Neuronal stem cell (in vitro differentiated cells): Measurements from ENCODE around the gene CARD6.

Experiments used
- DNase-seq: peaks from one replicate; pipeline ENCODE4 v3.0.0-alpha.2; 2013; ENCODE audit warnings: low spot score
- H2AFZ ChIP-seq: one replicate; pipeline ENCODE4 v1.6.1; 2013; ENCODE audit warnings: mild to moderate bottlenecking, low read length, inconsistent platforms
- H2AK5ac ChIP-seq: 2 replicates; pipeline ENCODE4 v1.6.1; 2013; ENCODE audit warnings: low read depth, mild to moderate bottlenecking, inconsistent platforms, low read length, moderate library complexity, mixed read lengths
- H2BK120ac ChIP-seq: 2 replicates; pipeline ENCODE4 v1.6.1; 2013; ENCODE audit warnings: low read depth, mild to moderate bottlenecking, inconsistent platforms, low read length, moderate library complexity, mixed read lengths
- H2BK12ac ChIP-seq: one replicate; pipeline ENCODE4 v1.6.1; 2013; ENCODE audit warnings: low read length, inconsistent platforms
- H2BK15ac ChIP-seq: 2 replicates; pipeline ENCODE4 v1.6.1; 2013; ENCODE audit warnings: mild to moderate bottlenecking, low read length, inconsistent platforms, mixed read lengths
- H2BK5ac ChIP-seq: one replicate; pipeline ENCODE4 v1.6.1; 2013; ENCODE audit warnings: inconsistent platforms, mild to moderate bottlenecking, low read length, moderate library complexity
- H3K14ac ChIP-seq: one replicate; pipeline ENCODE4 v1.6.1; 2013; ENCODE audit warnings: low read length, inconsistent platforms
- H3K18ac ChIP-seq: 2 replicates; pipeline ENCODE4 v1.6.1; 2013; ENCODE audit warnings: low read length, inconsistent platforms
- H3K23ac ChIP-seq: 2 replicates; pipeline ENCODE4 v1.6.1; 2013; ENCODE audit warnings: low read depth, mild to moderate bottlenecking, mixed read lengths, low read length, inconsistent platforms; ENCODE audit not compliant: poor library complexity
- H3K27ac ChIP-seq: replicated peaks from 3 replicates; pipeline ENCODE4 v1.5.1; 2013; ENCODE audit warnings: low read length, inconsistent platforms
- H3K27me3 ChIP-seq, 3 experiments: 2 replicates each; pipeline ENCODE4 v1.6.1; 2013; ENCODE audit warnings: low read length in 3 of 3, mild to moderate bottlenecking in 2 of 3, inconsistent platforms in 1 of 3, low read depth in 1 of 3, mixed read lengths in 1 of 3, moderate library complexity in 1 of 3; ENCODE audit not compliant: control insufficient read depth in 3 of 3, insufficient read depth in 3 of 3
- H3K36me3 ChIP-seq, 2 donors: replicated peaks in 1 of 2; 2 replicates each; pipeline ENCODE4 v1.6.1; 2013; ENCODE audit warnings: low read length in 2 of 2; ENCODE audit not compliant: control insufficient read depth in 2 of 2, insufficient read depth in 2 of 2
- H3K4ac ChIP-seq: 2 replicates; pipeline ENCODE4 v1.6.1; 2013; ENCODE audit warnings: inconsistent platforms, mild to moderate bottlenecking, low read length, moderate library complexity
- H3K4me1 ChIP-seq, 2 donors: 1 replicate in 1 of 2; 2 replicates in 1 of 2; pipeline ENCODE4 v1.6.1; 2013; ENCODE audit warnings: low read length in 2 of 2, low read depth in 1 of 2; ENCODE audit not compliant: control insufficient read depth in 2 of 2, insufficient read depth in 1 of 2
- H3K4me2 ChIP-seq: one replicate; pipeline ENCODE4 v1.6.1; 2013; ENCODE audit warnings: mild to moderate bottlenecking, low read length, inconsistent platforms; ENCODE audit not compliant: insufficient read depth, poor library complexity, severe bottlenecking
- H3K4me3 ChIP-seq, 2 donors: 2 replicates each; pipeline ENCODE4 v1.5.1; 2013; ENCODE audit warnings: low read length in 2 of 2, mild to moderate bottlenecking in 2 of 2, inconsistent platforms in 1 of 2, moderate library complexity in 1 of 2
- H3K79me1 ChIP-seq: one replicate; pipeline ENCODE4 v1.6.1; 2013; ENCODE audit warnings: low read depth, mild to moderate bottlenecking, inconsistent platforms, low read length, moderate library complexity
- H3K9ac ChIP-seq: one replicate; pipeline ENCODE4 v1.6.1; 2013; ENCODE audit warnings: mild to moderate bottlenecking, low read depth, low read length, inconsistent platforms; ENCODE audit not compliant: poor library complexity
- H3K9me3 ChIP-seq, 2 donors: replicated peaks in 1 of 2; 2 replicates each; pipeline versions ENCODE3 to v1.6.1; 2013; ENCODE audit warnings: low read length in 2 of 2, mild to moderate bottlenecking in 2 of 2, inconsistent platforms in 1 of 2, low read depth in 1 of 2, mixed read lengths in 1 of 2, moderate library complexity in 1 of 2; ENCODE audit not compliant: control insufficient read depth in 2 of 2, insufficient read depth in 1 of 2
- H4K8ac ChIP-seq: one replicate; pipeline ENCODE4 v1.6.1; 2013; ENCODE audit warnings: low read depth, mild to moderate bottlenecking, inconsistent platforms, low read length, moderate library complexity
- H4K91ac ChIP-seq: one replicate; pipeline ENCODE4 v1.6.1; 2013; ENCODE audit warnings: low read length, low read depth, mild to moderate bottlenecking, inconsistent platforms; ENCODE audit not compliant: poor library complexity
- WGBS, 2 donors: extraction: QIAGEN DNeasy Blood & Tissue Kit; methylation state at CpG; one replicate each; pipeline ENCODE4 v1.1.7; 2013; ENCODE audit warnings: missing lambda C conversion rate in 2 of 2, mixed read lengths in 1 of 2; ENCODE audit not compliant: insufficient read length in 2 of 2, insufficient replicate concordance in 1 of 2; ENCODE audit errors: extremely low coverage in 2 of 2; 5-methylcytosine and 5-hydroxymethylcytosine counted together

The CARD6 gene

DNA sequence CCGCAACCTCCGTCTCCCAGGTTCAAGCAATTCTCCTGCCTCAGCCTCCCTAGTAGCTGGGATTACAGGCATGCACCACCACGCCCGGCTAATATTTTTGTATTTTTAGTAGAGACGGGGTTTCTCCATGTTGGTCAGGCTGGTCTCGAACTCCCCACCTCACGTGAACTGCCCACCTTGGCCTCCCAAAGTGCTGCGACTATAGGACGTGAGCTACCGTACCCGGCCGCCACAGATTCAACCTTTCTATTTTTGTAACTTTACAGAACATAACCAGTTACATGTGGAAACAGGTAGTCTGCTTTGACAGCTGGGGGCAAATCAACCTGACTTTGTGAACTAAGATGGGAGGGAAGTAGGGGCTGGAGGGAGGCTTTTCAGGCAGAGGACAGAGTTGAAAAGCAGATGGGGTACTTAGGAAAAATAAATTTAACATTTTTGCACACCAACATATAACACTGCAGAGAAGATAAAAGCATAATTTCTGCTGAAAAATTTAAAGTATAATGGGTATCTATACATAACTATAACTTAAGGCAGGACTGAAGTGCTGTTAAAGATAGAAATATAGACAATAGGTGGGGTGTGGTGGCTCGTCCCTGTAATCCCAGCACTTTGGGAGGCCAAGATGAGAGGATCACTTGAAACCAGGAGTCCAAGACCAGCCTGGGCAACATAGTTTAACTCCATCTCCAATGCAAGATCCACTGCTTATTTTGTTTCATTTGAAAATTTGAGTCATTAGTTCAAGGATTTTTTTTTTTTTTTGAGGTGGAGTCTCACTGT lies 11.2 kb upstream of the CARD6 start:
- Histone ChIP-seq H3K9ac (no peak overlapping the region), H2AK5ac (no peak overlapping the region), H3K79me1 (no peaks in the 10 kb centered on the region), H3K4me2 (no peak overlapping the region), H3K4ac (no peak overlapping the region), H3K27me3 (no peaks in the 10 kb centered on the region), H3K36me3 (peaks cover 61 to 95% of the 10 kb centered on the region in 2 donors), H3K23ac (no peak overlapping the region), H3K18ac (no peak overlapping the region), H2BK5ac (no peak overlapping the region), H2BK12ac (no peak overlapping the region), H3K4me1 (peaks cover 8 to 9% of the 10 kb centered on the region in 2 donors), H4K91ac (no peak overlapping the region), H4K8ac (no peak overlapping the region), H2AFZ (no peak overlapping the region), H2BK120ac (no peak overlapping the region), H3K4me3 (no peak overlapping the region), H3K27ac (no peak overlapping the region), H3K14ac (no peak overlapping the region), H2BK15ac (no peak overlapping the region), H3K9me3 (peaks cover 0 to 1% of the 10 kb centered on the region in 2 donors)
- WGBS, 2 donors: no CpG with 5 or more reads among the region's 13 CpGs
- DNase-seq: no peak

GRCh38 chr5:40831346-40832210 lies 9.6 kb upstream of the CARD6 start:
- H3K4ac ChIP-seq: no peak overlapping the region
- H2AK5ac ChIP-seq: no peak overlapping the region
- no peak overlapping the region for H2BK12ac ChIP-seq
- no peaks in the 10 kb centered on the region for H3K27me3 ChIP-seq
- H3K4me2 ChIP-seq: no peak overlapping the region
- H2BK5ac ChIP-seq: no peak overlapping the region
- DNase-seq: no peak
- no peak overlapping the region for H3K4me3 ChIP-seq
- H3K27ac ChIP-seq: no peak overlapping the region
- H3K36me3 ChIP-seq: peaks cover 55 to 79% of the 10 kb centered on the region in 2 donors
- H3K9me3 ChIP-seq: peaks cover 0 to 1% of the 10 kb centered on the region in 2 donors
- H3K14ac ChIP-seq: no peak overlapping the region
- no CpG with 5 or more reads among the region's 4 CpGs for WGBS, 2 donors
- no peak overlapping the region for H4K8ac ChIP-seq
- no peak overlapping the region for H4K91ac ChIP-seq
- no peak overlapping the region for H2BK120ac ChIP-seq
- peaks cover 8 to 9% of the 10 kb centered on the region in 2 donors for H3K4me1 ChIP-seq
- H2BK15ac ChIP-seq: no peak overlapping the region
- H2AFZ ChIP-seq: no peak overlapping the region
- H3K23ac ChIP-seq: no peak overlapping the region
- H3K18ac ChIP-seq: no peak overlapping the region
- no peak overlapping the region for H3K9ac ChIP-seq
- no peaks in the 10 kb centered on the region for H3K79me1 ChIP-seq

- H3K9me3 ChIP-seq: peaks cover 0 to 1% of the 10 kb centered on the region in 2 donors
- DNase-seq: no peak
- no peak overlapping the region for H2BK120ac ChIP-seq
- no peak overlapping the region for H2BK12ac ChIP-seq
- H2BK5ac ChIP-seq: no peak overlapping the region
- H3K18ac ChIP-seq: no peak overlapping the region
- no peak overlapping the region for H3K4ac ChIP-seq
- H3K4me3 ChIP-seq: no peak overlapping the region
- no peak overlapping the region for H2BK15ac ChIP-seq
- H3K27ac ChIP-seq: no peak overlapping the region
- no peaks in the 10 kb centered on the region for H3K79me1 ChIP-seq
- peaks cover 8 to 9% of the 10 kb centered on the region in 2 donors for H3K4me1 ChIP-seq
- H2AK5ac ChIP-seq: no peak overlapping the region
- no peak overlapping the region for H4K8ac ChIP-seq
- no peak overlapping the region for H2AFZ ChIP-seq
- no peak overlapping the region for H3K9ac ChIP-seq
- H3K14ac ChIP-seq: no peak overlapping the region
- no peaks in the 10 kb centered on the region for H3K27me3 ChIP-seq
- no CpG with 5 or more reads among the region's 4 CpGs for WGBS, 2 donors
- H3K23ac ChIP-seq: no peak overlapping the region
- no peak overlapping the region for H4K91ac ChIP-seq
- H3K36me3 ChIP-seq: peaks cover 49 to 72% of the 10 kb centered on the region in 2 donors
- H3K4me2 ChIP-seq: no peak overlapping the region
Observed at GRCh38 chr5:40832345-40832744, 8.8 kb upstream of the CARD6 start.

- H4K91ac ChIP-seq: no peak overlapping the region
- H2AK5ac ChIP-seq: no peak overlapping the region
- H2BK5ac ChIP-seq: no peak overlapping the region
- H2AFZ ChIP-seq: no peak overlapping the region
- H4K8ac ChIP-seq: no peak overlapping the region
- peak overlapping the region; percentile 87 to 95 for H3K4me3 ChIP-seq
- H2BK15ac ChIP-seq: no peak overlapping the region
- no peak overlapping the region for H3K9ac ChIP-seq
- H3K4me2 ChIP-seq: peak overlapping the region; percentile 59
- H3K23ac ChIP-seq: no peak overlapping the region
- no peak overlapping the region for H3K14ac ChIP-seq
- no peaks in the 10 kb centered on the region for H3K27me3 ChIP-seq
- no peak overlapping the region for H3K4ac ChIP-seq
- H3K18ac ChIP-seq: no peak overlapping the region
- no CpG with 5 or more reads among the region's 13 CpGs for WGBS, 2 donors
- no peak overlapping the region for H2BK120ac ChIP-seq
- peaks cover 8 to 9% of the 10 kb centered on the region in 2 donors for H3K4me1 ChIP-seq
- no peak overlapping the region for H3K27ac ChIP-seq
- H3K79me1 ChIP-seq: no peaks in the 10 kb centered on the region
- no peak overlapping the region for H2BK12ac ChIP-seq
- peaks cover 38 to 58% of the 10 kb centered on the region in 2 donors for H3K36me3 ChIP-seq
- H3K9me3 ChIP-seq: peaks cover 0 to 1% of the 10 kb centered on the region in 2 donors
- no peak for DNase-seq
Observed at GRCh38 chr5:40833712-40834229, 7.4 kb upstream of the CARD6 start.
